GM21360 (cell line): ENCODE data around the gene NFATC2.

Experiments used
- ATAC-seq: cut with Tn5 transposase; IDR thresholded peaks from one replicate; pipeline ENCODE4 v1.9.1; 2021; ENCODE audit warnings: mild to moderate bottlenecking, moderate library complexity; ENCODE audit not compliant: unreplicated experiment

NFATC2 gene

GRCh38 chr20:51437182-51437924 lies 105.2 kb downstream of the NFATC2 start:
- no peak for ATAC-seq

DNA sequence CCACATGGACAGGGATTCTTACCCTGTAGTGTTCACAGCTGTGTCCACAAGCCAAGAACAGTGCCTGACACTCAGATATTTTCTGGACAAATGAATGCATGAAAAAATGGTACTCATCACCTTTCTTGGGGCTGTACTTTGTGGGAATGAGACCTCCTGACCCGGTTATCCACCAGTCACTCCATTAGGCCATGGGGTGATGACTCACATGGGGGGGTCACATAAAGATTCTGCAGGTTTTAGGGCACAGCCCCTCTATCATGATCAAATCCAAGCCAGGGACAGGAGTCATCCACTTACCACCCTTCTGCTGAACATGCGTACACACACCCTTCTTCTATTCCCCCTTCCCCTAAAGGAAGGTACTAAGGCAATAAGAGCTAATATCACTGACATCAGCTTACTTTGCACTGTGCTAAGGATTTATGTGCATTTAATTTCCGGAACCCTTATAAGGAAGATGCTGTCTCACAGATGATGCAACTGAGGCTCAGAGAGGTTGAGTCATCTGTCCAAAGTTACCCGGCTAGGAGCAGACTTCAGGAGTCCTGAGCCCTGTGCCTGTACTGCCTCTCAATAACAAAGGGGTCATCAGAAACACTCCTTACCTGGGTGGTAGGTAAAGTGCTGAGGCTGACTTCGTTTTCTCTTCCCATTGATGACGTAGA lies 107.8 kb downstream of the NFATC2 start:
- no peak for ATAC-seq

GRCh38 chr20:51434026-51434425 lies 108.5 kb downstream of the NFATC2 start:
- ATAC-seq: no peak

GRCh38 chr20:51432875-51433274 lies 109.6 kb downstream of the NFATC2 start:
- ATAC-seq: no peak

- ATAC-seq: no peak
Measured at GRCh38 chr20:51432251-51432784, 110.2 kb downstream of the NFATC2 start.

DNA sequence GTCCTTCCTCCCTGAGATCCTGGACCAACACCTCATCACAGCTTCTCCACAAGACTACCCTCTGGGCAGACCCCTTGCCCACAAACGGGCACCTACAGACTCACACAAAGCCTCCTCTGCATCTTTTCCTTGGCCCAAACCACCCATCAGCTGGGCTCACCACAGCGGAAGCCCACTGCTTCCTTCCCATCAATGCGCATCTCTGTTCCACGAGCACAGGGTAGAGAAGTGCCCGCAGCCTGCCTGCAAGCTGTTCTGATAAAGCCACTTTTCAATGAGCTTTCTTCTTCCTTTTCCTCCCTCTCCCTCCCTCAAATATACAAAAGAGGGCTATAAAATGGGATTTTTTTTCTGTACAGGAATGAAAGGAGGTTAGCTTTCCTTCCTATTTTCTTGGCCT lies 111.2 kb downstream of the NFATC2 start:
- no peak for ATAC-seq

- no peak for ATAC-seq
Measured at GRCh38 chr20:51430198-51430950, 112.1 kb downstream of the NFATC2 start.

DNA sequence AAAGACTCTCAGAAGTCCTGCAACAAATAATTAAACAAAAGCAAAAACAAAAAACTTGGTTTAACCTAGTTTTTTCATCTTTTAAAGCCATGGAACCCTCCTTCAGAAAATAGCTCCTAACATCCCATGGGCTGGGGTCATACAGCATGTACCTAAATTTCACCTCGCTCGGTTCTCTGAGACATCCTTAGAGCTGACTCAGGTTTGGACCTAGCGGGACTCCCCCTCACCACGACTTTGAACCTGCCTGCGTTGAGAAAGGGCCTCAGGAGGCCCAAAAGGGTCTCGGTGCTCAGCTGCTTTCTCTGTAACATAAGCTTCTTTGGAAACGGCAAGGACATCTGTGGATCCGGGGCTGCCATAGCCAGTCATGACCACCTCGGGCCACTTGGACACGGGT lies 112.8 kb downstream of the NFATC2 start:
- ATAC-seq: no peak

DNA sequence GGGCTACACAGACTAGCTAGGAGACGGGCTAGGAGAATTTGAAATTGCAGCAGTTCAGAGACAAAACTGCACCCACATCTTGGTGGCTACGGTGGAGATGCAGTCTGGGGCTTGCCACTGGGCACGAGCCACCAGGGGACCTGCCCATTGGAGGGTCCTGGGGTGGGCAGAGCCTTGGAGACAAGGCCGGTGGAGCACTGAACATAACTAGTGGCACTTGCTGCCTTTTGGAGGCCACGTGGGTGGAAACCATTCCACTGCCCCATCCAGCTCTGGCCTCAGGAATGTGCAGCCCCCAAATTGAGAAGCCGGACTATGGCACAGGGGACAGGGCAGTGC lies 113.4 kb downstream of the NFATC2 start:
- no peak for ATAC-seq

DNA sequence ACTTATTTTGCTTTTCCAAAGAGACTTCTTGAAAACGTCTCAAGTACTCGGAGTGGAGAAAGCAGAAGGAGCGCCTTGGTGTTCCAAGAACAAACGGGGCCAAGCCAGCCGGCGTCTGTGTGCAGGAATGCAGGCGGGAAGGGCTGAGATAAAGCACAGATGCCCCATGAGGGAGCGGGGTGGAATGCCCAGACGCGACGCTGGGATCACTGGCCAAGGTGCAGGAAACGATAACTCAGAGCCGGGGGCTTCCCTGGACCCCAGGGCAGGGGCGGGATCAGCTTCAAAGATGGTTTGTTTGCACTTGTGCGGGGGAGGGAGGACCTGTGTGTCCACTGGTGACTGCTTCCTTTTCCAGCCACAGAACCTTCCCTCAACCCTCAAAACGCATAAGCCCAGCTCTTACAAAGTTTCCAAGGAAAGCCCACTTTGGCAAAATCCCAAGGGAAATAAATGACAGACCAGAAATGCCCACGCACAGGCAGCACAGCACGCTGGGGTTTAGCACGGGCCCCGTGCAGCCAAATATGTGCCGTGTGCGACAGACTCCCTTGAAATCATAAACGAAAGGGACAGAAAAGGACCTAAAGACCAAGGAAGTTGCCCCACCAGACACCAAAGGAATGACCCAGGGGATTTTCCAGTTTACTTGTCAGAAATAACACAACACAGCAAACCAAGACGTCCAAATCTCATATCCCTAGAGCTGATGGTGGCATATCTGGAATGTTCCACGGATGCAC lies 113.9 kb downstream of the NFATC2 start:
- ATAC-seq: no peak

GRCh38 chr20:51427651-51428291 lies 114.7 kb downstream of the NFATC2 start:
- ATAC-seq: no peak

DNA sequence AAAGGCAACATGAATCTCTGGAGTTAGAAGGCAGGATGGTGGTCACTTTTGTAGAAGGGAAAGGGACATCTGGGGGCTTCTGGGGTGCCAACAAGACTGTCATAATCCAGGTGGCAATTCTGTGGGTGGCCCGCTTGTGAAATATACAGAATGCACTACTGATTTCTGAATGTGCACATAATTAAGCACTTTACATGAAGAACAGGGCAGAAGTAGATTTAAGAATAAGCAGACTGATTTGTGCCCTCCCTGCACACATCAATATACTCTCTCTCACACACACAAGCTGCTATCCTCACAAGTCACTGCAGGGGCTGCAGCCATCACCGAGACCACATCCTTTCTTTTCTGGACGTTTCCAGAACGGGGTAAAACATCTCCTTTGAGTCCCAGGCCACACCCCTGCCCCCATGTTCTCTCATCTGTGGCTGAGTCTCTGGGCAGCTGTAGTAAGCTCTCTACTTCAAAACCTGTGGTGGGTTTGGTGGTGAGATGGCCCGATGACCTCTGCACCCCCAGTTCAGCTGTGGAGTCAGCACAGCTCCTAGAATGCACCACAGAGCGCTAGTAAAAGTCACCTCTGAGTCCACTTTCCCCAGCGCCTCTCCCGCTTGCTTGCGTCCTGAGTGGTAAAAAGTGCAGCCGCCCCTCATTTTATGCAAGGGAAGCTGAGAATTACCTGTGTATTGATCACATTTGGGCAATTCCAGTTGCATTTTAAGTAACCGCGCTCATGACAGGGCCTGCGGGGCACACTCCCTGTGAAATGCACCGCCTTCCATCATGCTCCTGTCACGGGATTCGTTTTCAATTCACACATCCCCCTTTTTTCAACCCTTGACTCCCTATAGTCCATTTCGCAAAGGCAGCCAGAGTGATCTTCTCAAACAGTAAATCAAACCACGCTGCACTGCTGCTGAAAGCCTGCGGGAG lies 115.5 kb downstream of the NFATC2 start:
- no peak for ATAC-seq

GRCh38 chr20:51425347-51426106 lies 117.0 kb downstream of the NFATC2 start:
- no peak for ATAC-seq

- ATAC-seq: no peak
Measured at GRCh38 chr20:51424270-51425117, 118.0 kb downstream of the NFATC2 start.

DNA sequence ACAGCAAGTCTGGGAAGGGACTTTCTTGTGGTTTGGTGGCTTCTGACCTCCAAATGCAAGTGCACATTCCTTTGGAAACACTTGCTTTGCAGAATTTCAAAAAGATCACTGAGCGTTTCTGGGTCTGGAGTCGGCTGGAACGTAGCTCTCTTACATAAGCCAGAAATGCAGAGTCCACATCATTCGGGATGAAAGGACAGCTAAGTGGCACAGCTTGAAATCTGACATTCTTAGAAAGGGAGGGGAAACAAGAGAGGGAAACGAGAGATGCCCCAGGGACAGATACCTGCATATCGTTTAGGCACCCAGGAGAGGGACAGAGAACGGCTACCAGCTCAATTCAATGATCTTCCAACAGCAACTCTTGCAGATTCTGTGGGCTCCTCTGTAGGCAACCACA lies 118.7 kb downstream of the NFATC2 start:
- no peak for ATAC-seq

GRCh38 chr20:51423290-51423667 lies 119.2 kb downstream of the NFATC2 start:
- no peak for ATAC-seq

DNA sequence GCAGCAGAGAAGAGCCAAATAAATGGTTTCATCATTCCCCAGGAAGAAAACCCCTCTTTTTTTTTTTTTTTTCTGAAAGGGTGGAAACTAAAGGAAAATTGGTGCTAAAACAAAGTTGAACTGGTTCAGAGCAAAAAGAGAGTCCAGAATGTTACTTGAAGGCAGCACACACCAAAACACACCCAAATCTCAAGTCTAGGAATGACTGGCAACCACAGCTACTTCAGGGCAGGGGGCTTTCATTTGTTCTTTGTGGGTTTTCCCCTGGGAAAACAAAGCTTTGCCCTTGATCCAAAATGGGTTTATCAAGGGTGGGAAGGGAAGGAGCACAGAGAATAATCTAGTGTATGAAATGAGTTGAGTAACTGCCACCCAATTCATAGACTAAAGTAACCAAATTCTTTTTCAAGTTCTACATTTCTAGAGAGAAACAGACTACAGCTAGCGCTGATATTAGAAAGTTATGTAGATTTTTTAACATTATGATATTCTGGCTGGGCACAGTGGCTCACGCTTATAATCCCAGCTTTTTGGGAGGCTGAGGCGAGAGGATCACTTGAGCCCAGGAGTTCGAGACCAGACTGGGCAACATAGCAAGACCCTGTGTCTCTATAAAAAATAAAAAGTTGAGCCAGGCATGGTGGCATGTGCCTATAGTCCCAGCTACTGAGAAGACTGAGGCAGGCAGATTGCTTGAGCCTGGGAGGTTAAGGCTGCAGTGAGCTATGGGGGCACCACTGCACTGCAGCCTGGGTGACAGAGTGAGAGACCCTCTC lies 119.8 kb downstream of the NFATC2 start:
- ATAC-seq: no peak
